Skeletal muscle satellite cell (primary cell): ENCODE results near the gene PHACTR2.

Experiments
- H3K27me3 ChIP-seq: 2 replicates; pipeline ENCODE4 v1.7.0; 2013; ENCODE audit warnings: low read length; ENCODE audit not compliant: control insufficient read depth, insufficient read depth
- H3K36me3 ChIP-seq: 2 replicates; pipeline ENCODE4 v1.7.0; 2013; ENCODE audit warnings: mild to moderate bottlenecking, control low read depth, low read length; ENCODE audit not compliant: insufficient read depth
- H3K4me1 ChIP-seq: 2 replicates; pipeline ENCODE4 v1.7.0; 2013; ENCODE audit warnings: low read length; ENCODE audit not compliant: control insufficient read depth, insufficient read depth
- H3K4me2 ChIP-seq: 2 replicates; pipeline ENCODE4 v1.7.0; 2013; ENCODE audit warnings: mild to moderate bottlenecking, low read length
- H3K4me3 ChIP-seq: 2 replicates; pipeline ENCODE4 v1.7.0; 2013; ENCODE audit warnings: low read length
- H3K9ac ChIP-seq: 2 replicates; pipeline ENCODE4 v1.7.0; 2013; ENCODE audit warnings: mild to moderate bottlenecking, low read depth, low read length, moderate library complexity
- H3K9me3 ChIP-seq: replicated peaks from 2 replicates; pipeline ENCODE4 v1.7.0; 2013; ENCODE audit warnings: mild to moderate bottlenecking, control low read depth, low read length

Gene PHACTR2

GRCh38 chr6:143806282-143807102 lies 128.7 kb downstream of the PHACTR2 start:
- H3K4me1 ChIP-seq = peaks cover 23% of the 10 kb centered on the region
- H3K27me3 ChIP-seq = no peaks in the 10 kb centered on the region
- H3K36me3 ChIP-seq = peaks cover 9% of the 10 kb centered on the region
- H3K4me2 ChIP-seq = peak overlapping the region; percentile 57
- no peaks in the 10 kb centered on the region for H3K9me3 ChIP-seq
- peak overlapping the region; percentile 62 for H3K9ac ChIP-seq
- H3K4me3 ChIP-seq = no peak overlapping the region

- Histone ChIP-seq H3K36me3 (peaks cover 9% of the 10 kb centered on the region), H3K9ac (no peak overlapping the region), H3K27me3 (no peaks in the 10 kb centered on the region), H3K4me1 (peaks cover 23% of the 10 kb centered on the region), H3K4me3 (no peak overlapping the region), H3K4me2 (no peak overlapping the region), H3K9me3 (no peaks in the 10 kb centered on the region)
Observed at GRCh38 chr6:143807103-143807772, 129.5 kb downstream of the PHACTR2 start.

GRCh38 chr6:143810745-143811144 lies 133.0 kb downstream of the PHACTR2 start:
- Histone ChIP-seq H3K4me2 (no peak overlapping the region), H3K4me3 (no peak overlapping the region), H3K27me3 (no peaks in the 10 kb centered on the region), H3K36me3 (peaks cover 9% of the 10 kb centered on the region), H3K9ac (no peak overlapping the region), H3K9me3 (no peaks in the 10 kb centered on the region), H3K4me1 (peaks cover 13% of the 10 kb centered on the region)

GRCh38 chr6:143811501-143812157 lies 133.9 kb downstream of the PHACTR2 start:
- Histone ChIP-seq H3K36me3 (peaks cover 9% of the 10 kb centered on the region), H3K9ac (no peak overlapping the region)

GRCh38 chr6:143817621-143818020 lies 139.9 kb downstream of the PHACTR2 start:
- no peak overlapping the region for H3K4me2 ChIP-seq
- H3K36me3 ChIP-seq = no peaks in the 10 kb centered on the region
- H3K27me3 ChIP-seq = no peaks in the 10 kb centered on the region
- peaks cover 5% of the 10 kb centered on the region for H3K4me1 ChIP-seq
- H3K9me3 ChIP-seq = no peaks in the 10 kb centered on the region
- H3K4me3 ChIP-seq = no peak overlapping the region
- H3K9ac ChIP-seq = no peak overlapping the region

More at GRCh38 chr6:143811501-143812157, 133.9 kb downstream of the PHACTR2 start:
- H3K9me3 ChIP-seq = no peaks in the 10 kb centered on the region
- no peaks in the 10 kb centered on the region for H3K27me3 ChIP-seq
- H3K4me2 ChIP-seq = no peak overlapping the region
- H3K4me1 ChIP-seq = peaks cover 4% of the 10 kb centered on the region
- H3K4me3 ChIP-seq = no peak overlapping the region

- Histone ChIP-seq H3K9me3 (no peaks in the 10 kb centered on the region), H3K36me3 (no peaks in the 10 kb centered on the region), H3K9ac (no peak overlapping the region), H3K27me3 (no peaks in the 10 kb centered on the region), H3K4me3 (no peak overlapping the region), H3K4me2 (no peak overlapping the region), H3K4me1 (peaks cover 12% of the 10 kb centered on the region)
Observed at GRCh38 chr6:143821359-143821758, 143.6 kb downstream of the PHACTR2 start.

GRCh38 chr6:143822584-143823024 lies 144.8 kb downstream of the PHACTR2 start:
- Histone ChIP-seq H3K9ac (no peak overlapping the region), H3K36me3 (no peaks in the 10 kb centered on the region), H3K4me2 (peak overlapping the region; percentile 3), H3K4me3 (no peak overlapping the region), H3K9me3 (no peaks in the 10 kb centered on the region), H3K4me1 (peaks cover 12% of the 10 kb centered on the region), H3K27me3 (no peaks in the 10 kb centered on the region)

GRCh38 chr6:143823548-143823947 lies 145.8 kb downstream of the PHACTR2 start:
- Histone ChIP-seq H3K4me1 (peaks cover 12% of the 10 kb centered on the region), H3K27me3 (no peaks in the 10 kb centered on the region), H3K9me3 (no peaks in the 10 kb centered on the region), H3K4me2 (no peak overlapping the region), H3K4me3 (no peak overlapping the region), H3K9ac (no peak overlapping the region), H3K36me3 (no peaks in the 10 kb centered on the region)

GRCh38 chr6:143828572-143828971 lies 150.8 kb downstream of the PHACTR2 start:
- Histone ChIP-seq H3K36me3 (no peaks in the 10 kb centered on the region), H3K9ac (no peak overlapping the region), H3K4me1 (no peaks in the 10 kb centered on the region)

GRCh38 chr6:143836150-143836549 lies 158.4 kb downstream of the PHACTR2 start:
- Histone ChIP-seq H3K9ac (no peak overlapping the region), H3K27me3 (no peaks in the 10 kb centered on the region), H3K4me3 (no peak overlapping the region), H3K36me3 (no peaks in the 10 kb centered on the region), H3K9me3 (no peaks in the 10 kb centered on the region), H3K4me1 (no peaks in the 10 kb centered on the region), H3K4me2 (no peak overlapping the region)

More at GRCh38 chr6:143828572-143828971, 150.8 kb downstream of the PHACTR2 start:
- H3K9me3 ChIP-seq = no peaks in the 10 kb centered on the region
- no peak overlapping the region for H3K4me2 ChIP-seq
- no peaks in the 10 kb centered on the region for H3K27me3 ChIP-seq
- no peak overlapping the region for H3K4me3 ChIP-seq

GRCh38 chr6:143838395-143838794 lies 160.6 kb downstream of the PHACTR2 start:
- H3K4me1 ChIP-seq = peaks cover 4% of the 10 kb centered on the region
- H3K9me3 ChIP-seq = no peaks in the 10 kb centered on the region
- no peaks in the 10 kb centered on the region for H3K36me3 ChIP-seq
- H3K4me3 ChIP-seq = no peak overlapping the region
- no peak overlapping the region for H3K9ac ChIP-seq
- H3K27me3 ChIP-seq = no peaks in the 10 kb centered on the region
- H3K4me2 ChIP-seq = no peak overlapping the region
